ENCODE measurements around the gene FHL3. TPM values are rescaled to one million over a fixed set of nuclear protein-coding genes. Genes with fewer than 3 reads are reported as not detected.

FHL3 gene
- total and polyA plus RNA-seq, 9 of the 15 experiments (the other 6 are each of a cell fraction or from before 2014, with no cell fraction given): 6.1 to 144 (median 34.1) TPM

- TF ChIP-seq PREB (CRISPR knock-in tag; IDR thresholded peaks at IDR 0.05) (no peak), PBX2 (CRISPR knock-in tag; IDR thresholded peaks at IDR 0.05; ENCODE audit: low read depth) (no peak), PBX2 (tag; conservative IDR thresholded peaks at IDR 0.05; ENCODE audit: low read depth) (peak; percentile 21; the same call in 1 of the 2 replicates), MTA2 (IDR thresholded peaks at IDR 0.05; ENCODE audit: low read depth) (0 out of 2 replicates have a peak, but pooled peaks have one; percentile 9), TRIM28 (IDR thresholded peaks at IDR 0.05) (no peak), GTF2E2 (tag; IDR thresholded peaks at IDR 0.05) (no peak), TEAD4 (IDR thresholded peaks at IDR 0.05; ENCODE audit: low read length) (peak; percentile 56), TEAD4 (CRISPR knock-in tag; IDR thresholded peaks at IDR 0.05; ENCODE audit: borderline replicate concordance) (no peak), CTBP1 (IDR thresholded peaks at IDR 0.05; ENCODE audit: borderline replicate concordance) (0 out of 2 replicates have a peak, but pooled peaks have one; percentile 13), TCF3 (CRISPR knock-in tag; IDR thresholded peaks at IDR 0.05) (peak; percentile 65), NCOR1 (IDR thresholded peaks at IDR 0.05) (peak; percentile 71), CEBPG (CRISPR knock-in tag; IDR thresholded peaks at IDR 0.05) (no peak), CEBPG (tag; conservative IDR thresholded peaks at IDR 0.05 in 1 of 2, IDR thresholded peaks at IDR 0.05 in 1 of 2) (peak in 1 of 2 experiments; percentile 66; a peak in 3 of 4 replicates), MEIS2 (IDR thresholded peaks at IDR 0.05; ENCODE audit: partially characterized antibody) (peak; percentile 11), ZBTB17 (CRISPR knock-in tag; IDR thresholded peaks at IDR 0.05) (0 out of 2 replicates have a peak, but pooled peaks have one; percentile 72), ZFX (CRISPR knock-in tag; IDR thresholded peaks at IDR 0.05) (no peak), CREB1 (IDR thresholded peaks at IDR 0.05) (no peak), CREB1 (CRISPR knock-in tag; IDR thresholded peaks at IDR 0.05) (no peak), MLLT1 (IDR thresholded peaks at IDR 0.05) (peak in 1 of 2 experiments; percentile 53; a peak in 1 of 4 replicates), RAD21 (CRISPR knock-in tag; conservative IDR thresholded peaks at IDR 0.05 in 1 of 2, IDR thresholded peaks at IDR 0.05 in 1 of 2) (peak; percentile 61 to 86), KDM1A (IDR thresholded peaks at IDR 0.05) (peak; percentile 19 to 29; a peak in 2 of 4 replicates), ARID1B (IDR thresholded peaks at IDR 0.05) (peak; percentile 74), ZNF639 (CRISPR knock-in tag; conservative IDR thresholded peaks at IDR 0.05 in 1 of 2, IDR thresholded peaks at IDR 0.05 in 1 of 2) (no peak)
Measured at GRCh38 chr1:38037221-38037939, 32.1 kb upstream of the FHL3 start (continued).
